GM18861 (cell line): Measurements from ENCODE around the gene CFP.
A peak's percentile ranks its signal among the peaks of the same experiment; 100 is the strongest.

Source experiments
- ATAC-seq: cut with Tn5 transposase; IDR thresholded peaks from one replicate; pipeline ENCODE4 v1.9.1; 2021; ENCODE audit not compliant: unreplicated experiment

Gene CFP

GRCh38 chrX:47638816-47639215, 9.1 kb upstream of the CFP start:
- no peak for ATAC-seq

GRCh38 chrX:47637546-47638195, 7.9 kb upstream of the CFP start:
- ATAC-seq = peak; percentile 73

GRCh38 chrX:47634871-47635575, 5.3 kb upstream of the CFP start:
- ATAC-seq = no peak

GRCh38 chrX:47633689-47634590, 4.2 kb upstream of the CFP start:
- no peak for ATAC-seq

- ATAC-seq = no peak
Measured at GRCh38 chrX:47632666-47633065, 2.9 kb upstream of the CFP start.

- ATAC-seq = no peak
Measured at GRCh38 chrX:47631676-47632075, 1.9 kb upstream of the CFP start.

- ATAC-seq = no peak
Measured at GRCh38 chrX:47628982-47629381, 748 bp downstream of the CFP start.

GRCh38 chrX:47625365-47625764, 4.4 kb downstream of the CFP start:
- no peak for ATAC-seq

- ATAC-seq = no peak
Measured at GRCh38 chrX:47623540-47624027, 6.1 kb downstream of the CFP start.

- ATAC-seq = no peak
Measured at GRCh38 chrX:47621851-47622250, 7.9 kb downstream of the CFP start.

GRCh38 chrX:47620303-47620685, 9.4 kb downstream of the CFP start:
- no peak for ATAC-seq

GRCh38 chrX:47619486-47620302, 10.0 kb downstream of the CFP start, which contains the start of gene SYN1:
Gene SYN1 (minus strand): TSS chrX:47619857. CDS start chrX:47619728, 129 bp downstream.
- ATAC-seq = peak; percentile 53

GRCh38 chrX:47618923-47619485, 10.7 kb downstream of the CFP start:
- no peak for ATAC-seq

GRCh38 chrX:47614618-47615017, 15.1 kb downstream of the CFP start:
- no peak for ATAC-seq

- no peak for ATAC-seq
Measured at GRCh38 chrX:47613082-47613481, 16.6 kb downstream of the CFP start.

- ATAC-seq = no peak
Measured at GRCh38 chrX:47612418-47612817, 17.3 kb downstream of the CFP start.

GRCh38 chrX:47611926-47612325, 17.8 kb downstream of the CFP start:
- no peak for ATAC-seq

GRCh38 chrX:47611489-47611888, 18.2 kb downstream of the CFP start:
- ATAC-seq = no peak

GRCh38 chrX:47610511-47610910, 19.2 kb downstream of the CFP start:
- ATAC-seq = no peak

- ATAC-seq = no peak
Measured at GRCh38 chrX:47608130-47608810, 21.5 kb downstream of the CFP start.
